ENCODE data around the gene GOLGA3. TPM values are rescaled to one million over a fixed set of nuclear protein-coding genes. Genes with fewer than 3 reads are reported as not detected.
"Not testable (repeated sequence)": the region's sequence is repeated elsewhere in the genome, so short reads cannot be mapped to it uniquely, and the experiment has no call there.

The GOLGA3 gene
- total RNA-seq, 2 donors from 2014 or later: 38.2 to 43.5 TPM

DNA sequence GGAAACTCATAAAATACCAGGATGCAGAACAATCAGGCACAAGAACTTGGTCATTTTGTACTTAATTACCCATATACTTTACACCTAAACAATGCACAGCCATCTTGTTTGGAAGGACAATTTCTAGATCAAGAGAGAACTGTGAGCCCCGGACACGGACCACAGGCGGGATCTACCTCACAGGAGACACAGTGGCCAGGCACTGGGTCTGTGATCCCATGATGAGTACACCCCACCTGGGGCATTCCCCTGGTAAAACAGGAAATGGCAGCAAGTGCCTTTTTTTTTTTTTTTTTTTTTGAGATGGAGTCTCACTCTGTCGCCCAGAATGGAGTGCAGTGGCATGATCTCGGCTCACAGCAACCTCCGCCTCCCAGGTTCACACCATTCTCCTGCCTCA lies 15.2 kb downstream of the GOLGA3 start:
- H3K9me3 ChIP-seq (ENCODE audit: control insufficient read depth, low read length): peaks cover 5% of the 10 kb centered on the region
- H3K36me3 Mint-ChIP-seq (ENCODE audit: low read depth): peaks cover 79% of the 10 kb centered on the region
- H3K4me1 ChIP-seq (ENCODE audit: control insufficient read depth, insufficient read depth, low read length): no peaks in the 10 kb centered on the region
- H3K4me3 ChIP-seq (ENCODE audit: low read length): no peak overlapping the region
- no peak overlapping the region for H3K27ac Mint-ChIP-seq
- no peak overlapping the region for H3K9ac ChIP-seq (ENCODE audit: extremely low read depth, low read length, poor library complexity, severe bottlenecking)
- H3K4me1 Mint-ChIP-seq: no peaks in the 10 kb centered on the region
- no peak for DNase-seq
- WGBS, 2 experiments (ENCODE audit: insufficient coverage in 1 of 2, insufficient read length in 1 of 2): 96 to 100% methylated on average over 1 to 6 of the region's 6 CpGs
- no peaks in the 10 kb centered on the region for H3K27me3 Mint-ChIP-seq (ENCODE audit: insufficient read depth)
- TF ChIP-seq, protein P1, sequence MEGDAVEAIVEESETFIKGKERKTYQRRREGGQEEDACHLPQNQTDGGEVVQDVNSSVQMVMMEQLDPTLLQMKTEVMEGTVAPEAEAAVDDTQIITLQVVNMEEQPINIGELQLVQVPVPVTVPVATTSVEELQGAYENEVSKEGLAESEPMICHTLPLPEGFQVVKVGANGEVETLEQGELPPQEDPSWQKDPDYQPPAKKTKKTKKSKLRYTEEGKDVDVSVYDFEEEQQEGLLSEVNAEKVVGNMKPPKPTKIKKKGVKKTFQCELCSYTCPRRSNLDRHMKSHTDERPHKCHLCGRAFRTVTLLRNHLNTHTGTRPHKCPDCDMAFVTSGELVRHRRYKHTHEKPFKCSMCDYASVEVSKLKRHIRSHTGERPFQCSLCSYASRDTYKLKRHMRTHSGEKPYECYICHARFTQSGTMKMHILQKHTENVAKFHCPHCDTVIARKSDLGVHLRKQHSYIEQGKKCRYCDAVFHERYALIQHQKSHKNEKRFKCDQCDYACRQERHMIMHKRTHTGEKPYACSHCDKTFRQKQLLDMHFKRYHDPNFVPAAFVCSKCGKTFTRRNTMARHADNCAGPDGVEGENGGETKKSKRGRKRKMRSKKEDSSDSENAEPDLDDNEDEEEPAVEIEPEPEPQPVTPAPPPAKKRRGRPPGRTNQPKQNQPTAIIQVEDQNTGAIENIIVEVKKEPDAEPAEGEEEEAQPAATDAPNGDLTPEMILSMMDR (conservative IDR thresholded peaks at IDR 0.05): no peak
- H3K9me3 Mint-ChIP-seq: peaks cover 18% of the 10 kb centered on the region
- no peak overlapping the region for H3K27ac ChIP-seq (ENCODE audit: low read depth, low read length)
- H3K27me3 ChIP-seq (ENCODE audit: control insufficient read depth, insufficient read depth, low read length, poor library complexity, severe bottlenecking): no peaks in the 10 kb centered on the region
- H3K36me3 ChIP-seq (ENCODE audit: control insufficient read depth, insufficient read depth, low read length): peaks cover 70% of the 10 kb centered on the region
- H3K4me3 Mint-ChIP-seq: no peak overlapping the region

DNA sequence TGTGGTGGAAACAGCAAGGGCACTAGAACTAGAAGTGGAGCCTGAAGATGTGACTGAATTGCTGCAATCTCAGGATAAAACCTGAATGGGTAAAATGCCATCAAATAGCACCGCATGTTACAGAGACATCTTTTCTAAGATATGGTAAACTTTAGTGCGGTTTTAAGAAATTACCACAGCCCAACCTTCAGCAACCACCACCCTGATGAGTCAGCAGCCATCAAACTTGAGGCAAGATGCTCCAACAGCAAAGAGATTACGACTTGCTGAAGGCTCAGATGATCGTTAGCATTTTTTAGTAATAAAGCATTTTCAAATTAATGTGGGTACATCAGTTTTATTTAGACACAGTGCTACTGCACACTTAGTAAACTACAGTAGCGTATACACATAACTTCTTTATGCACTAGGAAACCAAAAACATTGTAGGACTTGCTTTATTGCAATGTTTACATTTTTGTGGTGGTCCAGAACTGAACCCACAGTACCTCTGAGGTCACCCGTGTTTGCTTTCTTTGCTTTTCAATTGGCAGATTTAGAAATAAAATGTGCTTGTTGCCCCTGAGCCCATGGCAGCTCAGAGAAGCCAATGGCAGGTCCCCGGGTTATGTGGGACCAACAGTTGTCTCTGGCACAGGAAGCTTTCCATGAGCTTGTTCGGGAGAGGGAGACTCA lies 15.9 kb downstream of the GOLGA3 start:
- DNase-seq: no peak
- Mint-ChIP-seq H3K4me3 (no peak overlapping the region), H3K27me3 (ENCODE audit: insufficient read depth) (no peaks in the 10 kb centered on the region), H3K4me1 (no peaks in the 10 kb centered on the region), H3K27ac (no peak overlapping the region), H3K36me3 (ENCODE audit: low read depth) (peaks cover 79% of the 10 kb centered on the region), H3K9me3 (peaks cover 18% of the 10 kb centered on the region)
- H3K27ac ChIP-seq (ENCODE audit: low read depth, low read length): no peak overlapping the region
- H3K4me3 ChIP-seq (ENCODE audit: low read length): no peak overlapping the region
- TF ChIP-seq, protein P1 (conservative IDR thresholded peaks at IDR 0.05): no peak
- H3K27me3 ChIP-seq (ENCODE audit: control insufficient read depth, insufficient read depth, low read length, poor library complexity, severe bottlenecking): no peaks in the 10 kb centered on the region
- H3K9ac ChIP-seq (ENCODE audit: extremely low read depth, low read length, poor library complexity, severe bottlenecking): no peak overlapping the region
- 96 to 98% methylated on average over 6 to 8 of the region's 8 CpGs for WGBS, 2 experiments (ENCODE audit: insufficient coverage in 1 of 2, insufficient read length in 1 of 2)
- H3K9me3 ChIP-seq (ENCODE audit: control insufficient read depth, low read length): peaks cover 5% of the 10 kb centered on the region
- H3K4me1 ChIP-seq (ENCODE audit: control insufficient read depth, insufficient read depth, low read length): no peaks in the 10 kb centered on the region
- peaks cover 71% of the 10 kb centered on the region for H3K36me3 ChIP-seq (ENCODE audit: control insufficient read depth, insufficient read depth, low read length)

DNA sequence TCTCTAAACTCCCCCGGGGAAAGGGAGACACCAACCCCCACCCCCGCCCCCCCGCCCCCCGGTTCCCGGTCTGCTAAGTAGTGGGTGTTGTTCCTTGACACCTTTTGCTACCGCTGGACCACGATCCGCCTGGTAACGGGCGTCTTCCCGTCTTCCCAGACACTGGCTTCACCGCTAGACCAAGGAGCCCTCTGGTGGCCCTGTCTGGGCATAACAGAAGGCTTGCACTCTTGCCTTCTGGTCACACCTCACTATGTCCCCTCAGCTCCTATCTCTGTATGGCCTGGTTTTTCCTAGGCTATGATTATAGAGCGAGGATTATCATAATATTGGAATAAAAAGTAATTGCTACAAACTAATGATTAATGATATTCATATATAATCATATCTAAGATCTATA lies 19.3 kb downstream of the GOLGA3 start:
- not testable (repeated sequence) for H3K4me3 ChIP-seq (ENCODE audit: low read length); H3K4me1 ChIP-seq (ENCODE audit: control insufficient read depth, insufficient read depth, low read length); H3K27ac Mint-ChIP-seq; H3K9ac ChIP-seq (ENCODE audit: extremely low read depth, low read length, poor library complexity, severe bottlenecking); H3K27ac ChIP-seq (ENCODE audit: low read depth, low read length); H3K9me3 ChIP-seq (ENCODE audit: control insufficient read depth, low read length); H3K27me3 ChIP-seq (ENCODE audit: control insufficient read depth, insufficient read depth, low read length, poor library complexity, severe bottlenecking); H3K4me1 Mint-ChIP-seq; H3K4me3 Mint-ChIP-seq; H3K27me3 Mint-ChIP-seq (ENCODE audit: insufficient read depth)
- Mint-ChIP-seq H3K36me3 (ENCODE audit: low read depth) (peaks cover 81% of the 10 kb centered on the region), H3K9me3 (peaks cover 18% of the 10 kb centered on the region)
- TF ChIP-seq, protein P1 (conservative IDR thresholded peaks at IDR 0.05): peak; percentile 65
- DNase-seq: peak; percentile 87
- H3K36me3 ChIP-seq (ENCODE audit: control insufficient read depth, insufficient read depth, low read length): peaks cover 68% of the 10 kb centered on the region
- 82 to 94% methylated on average over 7 to 11 of the region's 13 CpGs for WGBS, 2 experiments (ENCODE audit: insufficient coverage in 1 of 2, insufficient read length in 1 of 2)
